GM18511 (cell line): ENCODE data around the gene FAM222B.
"Not testable (repeated sequence)": the region's sequence is repeated elsewhere in the genome, so short reads cannot be mapped to it uniquely, and the experiment has no call there.

Experiments used
- ATAC-seq: cut with Tn5 transposase; IDR thresholded peaks from one replicate; pipeline ENCODE4 v1.9.1; 2021; ENCODE audit warnings: mild to moderate bottlenecking, moderate library complexity; ENCODE audit not compliant: unreplicated experiment

The FAM222B gene

DNA sequence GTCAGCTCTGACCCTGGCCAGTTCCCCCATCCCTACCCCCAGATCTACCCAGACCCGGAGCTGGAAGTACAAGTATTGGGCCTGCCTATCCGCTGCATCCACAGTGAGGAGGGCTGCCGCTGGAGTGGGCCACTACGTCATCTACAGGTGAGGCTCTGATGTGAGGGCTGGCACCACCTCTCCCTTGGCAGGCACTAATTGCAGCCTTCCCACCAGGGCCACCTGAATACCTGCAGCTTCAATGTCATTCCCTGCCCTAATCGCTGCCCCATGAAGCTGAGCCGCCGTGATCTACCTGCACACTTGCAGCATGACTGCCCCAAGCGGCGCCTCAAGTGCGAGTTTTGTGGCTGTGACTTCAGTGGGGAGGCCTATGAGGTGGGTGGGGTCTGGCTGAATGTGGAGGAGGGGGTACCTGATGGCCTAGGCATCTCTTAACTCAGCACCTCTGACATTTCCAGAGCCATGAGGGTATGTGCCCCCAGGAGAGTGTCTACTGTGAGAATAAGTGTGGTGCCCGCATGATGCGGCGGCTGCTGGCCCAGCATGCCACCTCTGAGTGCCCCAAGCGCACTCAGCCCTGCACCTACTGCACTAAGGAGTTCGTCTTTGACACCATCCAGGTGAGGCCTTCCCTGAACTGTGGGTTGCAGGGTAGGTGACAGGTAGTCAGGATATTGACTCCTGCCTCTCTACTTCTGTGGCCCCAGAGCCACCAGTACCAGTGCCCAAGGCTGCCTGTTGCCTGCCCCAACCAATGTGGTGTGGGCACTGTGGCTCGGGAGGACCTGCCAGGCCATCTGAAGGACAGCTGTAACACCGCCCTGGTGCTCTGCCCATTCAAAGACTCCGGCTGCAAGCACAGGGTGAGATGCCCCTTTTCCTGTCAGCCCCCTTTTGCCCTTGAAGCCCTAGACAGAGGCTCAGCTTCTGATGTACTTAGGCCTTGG is 94.5 kb downstream of the FAM222B start:
- ATAC-seq = no peak

DNA sequence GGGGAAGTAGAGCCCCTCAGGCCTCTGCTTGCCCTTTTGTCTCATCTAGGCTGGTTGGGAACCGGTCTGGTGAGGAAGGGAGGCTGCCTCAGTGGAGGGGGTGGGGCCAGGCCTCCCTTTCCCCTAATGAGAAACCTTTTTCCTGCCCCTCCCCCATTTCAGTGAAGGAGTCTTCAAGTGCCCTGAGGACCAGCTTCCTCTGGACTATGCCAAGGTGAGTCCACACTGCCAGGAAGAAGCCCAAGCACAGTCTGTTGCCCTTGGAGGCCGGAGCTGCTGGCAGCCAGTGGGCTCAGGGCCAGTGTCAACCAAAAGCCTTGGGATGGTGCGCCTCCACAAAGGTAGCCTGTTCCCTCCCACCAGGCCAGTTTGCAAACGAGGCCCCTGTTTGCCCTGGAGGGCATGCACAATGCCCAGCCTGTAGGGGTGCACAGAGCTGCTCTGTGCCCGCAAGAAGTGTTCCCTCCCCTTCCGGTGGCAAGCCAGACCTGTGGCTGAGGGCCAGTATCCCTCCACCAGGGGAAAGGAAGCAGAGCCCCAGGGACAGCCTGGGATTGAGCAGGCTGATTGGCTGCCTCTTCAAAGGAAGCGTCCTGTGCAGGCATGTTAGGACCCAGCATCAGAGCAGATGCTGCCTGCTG is 95.4 kb downstream of the FAM222B start:
- no peak for ATAC-seq

DNA sequence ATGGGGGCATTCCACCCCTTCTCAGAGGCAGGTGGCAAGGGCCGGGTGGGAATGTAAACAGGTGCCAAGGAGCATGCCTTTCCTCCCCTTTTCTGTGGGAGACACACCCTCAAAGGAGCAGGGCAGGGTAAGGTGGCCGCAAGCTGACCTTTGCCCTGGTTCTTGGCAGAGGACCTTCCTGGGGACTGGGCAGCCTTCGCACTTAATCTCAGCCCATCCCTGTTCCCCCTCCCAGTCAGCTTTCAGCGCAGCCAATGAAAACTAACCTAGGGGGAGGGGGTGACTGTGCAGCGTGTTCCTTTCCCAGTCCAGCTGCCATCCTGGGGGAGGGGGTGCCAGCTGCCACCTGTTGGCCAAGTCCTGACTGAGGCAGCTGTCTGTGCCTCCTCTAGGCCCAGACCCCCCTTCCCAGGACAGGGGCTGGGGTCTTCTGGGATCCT is 96.0 kb downstream of the FAM222B start:
- ATAC-seq = no peak

DNA sequence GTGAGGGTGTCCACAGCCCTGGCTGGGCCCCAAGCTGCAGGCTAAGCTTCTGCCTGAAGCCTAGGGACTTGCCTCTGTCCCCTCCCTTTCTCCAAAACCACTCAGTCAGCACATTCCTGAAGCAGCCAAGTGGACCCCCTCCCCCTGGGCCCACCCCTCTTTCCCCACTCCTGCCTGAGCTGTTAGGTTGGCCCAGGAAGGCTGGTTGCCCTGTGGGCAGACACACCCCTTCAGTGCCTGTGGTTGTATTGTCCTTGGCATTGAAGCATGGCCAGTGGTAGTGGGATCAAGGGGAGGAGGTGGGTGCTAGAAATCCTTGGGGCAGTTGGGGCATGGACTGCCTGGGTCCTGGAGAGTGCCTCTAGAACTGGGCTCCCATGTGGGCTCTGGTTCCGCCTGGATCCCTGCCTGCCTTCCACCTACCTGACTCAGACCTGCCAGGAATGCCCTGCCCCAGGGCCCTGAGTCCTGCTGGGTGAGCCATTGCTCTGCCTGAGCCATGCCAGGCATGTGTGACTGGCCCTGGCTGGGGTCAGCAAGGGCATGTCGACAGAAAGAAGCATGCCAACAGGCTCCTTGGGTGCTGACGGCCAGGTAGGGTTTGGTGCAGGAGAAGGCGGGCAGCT is 96.7 kb downstream of the FAM222B start:
- ATAC-seq = no peak

DNA sequence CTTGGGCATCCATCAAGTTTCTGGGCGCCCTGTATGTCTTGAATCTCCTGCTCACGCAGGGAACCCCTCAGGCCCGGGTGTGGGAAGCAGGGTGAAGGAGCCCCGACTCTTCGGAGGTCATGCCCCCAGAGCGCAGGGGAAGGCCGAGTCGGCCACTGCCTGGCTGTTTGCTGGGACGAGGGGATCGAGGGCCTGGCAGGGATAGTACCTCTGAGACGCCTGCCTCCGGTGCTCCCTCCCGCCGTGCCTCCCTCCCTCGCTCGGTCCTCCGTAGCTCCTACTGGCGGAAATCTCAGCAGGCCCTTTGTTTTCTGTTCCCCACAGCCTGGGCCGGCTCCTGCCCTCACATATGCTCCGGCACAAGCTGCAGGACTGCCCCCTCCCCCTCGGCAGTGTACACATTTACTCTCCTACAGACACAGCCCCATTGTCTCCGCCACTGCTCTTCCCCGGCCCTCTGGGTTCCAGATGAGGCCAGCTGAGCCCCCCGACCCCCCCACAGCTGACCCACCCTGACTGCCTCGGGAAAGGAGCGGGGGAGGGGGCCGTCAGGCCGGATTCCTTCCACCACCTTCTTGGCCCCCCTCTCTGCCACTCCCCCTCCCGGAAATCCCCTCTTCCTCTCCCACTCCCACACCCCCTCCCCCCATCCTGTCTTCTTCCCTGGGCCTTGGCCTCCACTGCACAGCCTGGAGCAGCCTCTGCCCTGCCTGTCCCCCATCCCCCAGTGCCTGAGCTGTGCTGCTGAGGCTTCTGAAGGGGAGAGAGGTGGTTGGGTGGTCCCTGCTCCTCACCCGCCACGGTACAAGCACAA is 97.4 kb downstream of the FAM222B start:
- ATAC-seq = no peak

DNA sequence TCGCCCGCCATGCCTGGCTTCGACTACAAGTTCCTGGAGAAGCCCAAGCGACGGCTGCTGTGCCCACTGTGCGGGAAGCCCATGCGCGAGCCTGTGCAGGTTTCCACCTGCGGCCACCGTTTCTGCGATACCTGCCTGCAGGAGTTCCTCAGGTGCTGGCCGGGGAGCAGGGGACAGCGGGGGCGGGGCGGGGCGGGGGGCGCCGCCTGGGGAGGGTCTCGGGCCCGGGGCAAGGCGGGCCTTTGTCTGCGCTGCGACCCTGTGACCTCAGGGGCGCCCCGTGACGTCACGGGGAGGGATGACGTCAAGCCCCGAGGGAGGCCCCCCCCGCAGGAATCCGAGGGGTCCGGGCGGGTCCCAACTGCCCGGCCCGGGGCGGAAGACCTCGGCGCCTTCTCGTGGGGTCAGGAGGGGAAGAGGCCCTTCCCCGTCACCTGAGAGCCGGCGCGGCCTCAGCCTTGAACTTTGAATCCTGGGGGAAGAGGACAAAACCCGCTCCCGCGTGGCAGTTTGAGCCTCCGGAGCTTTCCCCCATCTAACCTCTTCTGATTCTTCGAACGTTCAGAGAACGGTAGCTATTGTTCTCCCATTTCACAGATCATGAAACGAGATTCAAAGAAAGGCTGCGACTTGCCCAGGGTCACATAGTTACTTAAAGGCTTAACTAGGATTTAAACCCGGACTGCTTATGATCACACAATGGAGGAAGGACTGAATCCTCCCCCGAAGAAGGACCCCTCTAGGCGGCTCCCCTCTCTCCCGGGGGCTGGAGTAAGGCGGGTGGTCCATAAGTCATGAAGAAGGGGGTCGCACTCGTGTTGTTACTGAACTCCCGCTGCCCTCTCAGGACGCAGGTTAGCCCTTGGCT is 98.3 kb downstream of the FAM222B start:
- peak; percentile 17 for ATAC-seq

DNA sequence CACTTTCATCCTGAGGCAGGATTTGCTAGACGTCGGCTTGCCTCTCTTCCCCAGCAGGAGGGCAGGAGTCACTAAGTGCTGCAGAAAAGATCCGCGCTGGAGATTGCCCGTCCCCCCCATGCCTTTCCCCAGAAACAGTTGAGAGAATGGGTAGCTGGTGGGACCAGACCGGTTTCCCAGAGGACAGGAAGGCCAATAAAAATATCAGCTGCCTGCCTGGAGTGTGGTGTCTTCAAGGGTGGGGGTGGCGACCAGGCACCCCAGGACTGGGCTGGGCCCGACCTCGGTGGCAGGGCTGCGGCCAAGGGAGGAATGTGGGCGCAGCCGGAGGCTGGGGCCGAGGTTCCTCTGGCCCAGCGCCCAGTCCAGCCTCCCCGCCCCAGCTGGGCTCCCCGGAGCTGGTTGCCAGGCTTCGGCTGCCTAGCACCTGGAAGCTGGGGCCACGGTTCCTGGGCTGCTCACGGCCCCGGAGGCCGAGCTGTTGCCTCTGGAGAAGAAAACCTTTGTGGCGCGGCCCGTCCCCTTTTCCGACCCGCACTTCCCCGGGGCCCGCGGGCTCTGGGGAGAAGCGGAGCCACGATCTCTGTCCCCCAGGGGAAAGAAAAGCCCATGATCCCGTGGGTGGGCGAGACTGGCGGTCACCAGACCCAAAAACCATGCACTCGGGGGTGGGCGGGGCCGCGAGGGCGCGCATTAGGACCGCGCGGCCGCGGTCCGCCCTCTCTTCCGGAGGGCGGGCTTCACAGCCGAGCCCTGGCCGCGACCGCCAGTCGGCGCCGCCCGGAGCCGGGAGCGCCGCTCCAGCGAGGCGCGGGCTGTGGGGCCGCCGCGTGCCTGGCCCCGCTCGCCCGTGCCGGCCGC is 99.1 kb downstream of the FAM222B start, which contains the start of gene TRAF4:
Gene TRAF4 (plus strand): TSS at position 769 of the 861 bp plus-strand sequence. CDS start 102 bp downstream, outside the sequence.
- ATAC-seq = peak; percentile 65

DNA sequence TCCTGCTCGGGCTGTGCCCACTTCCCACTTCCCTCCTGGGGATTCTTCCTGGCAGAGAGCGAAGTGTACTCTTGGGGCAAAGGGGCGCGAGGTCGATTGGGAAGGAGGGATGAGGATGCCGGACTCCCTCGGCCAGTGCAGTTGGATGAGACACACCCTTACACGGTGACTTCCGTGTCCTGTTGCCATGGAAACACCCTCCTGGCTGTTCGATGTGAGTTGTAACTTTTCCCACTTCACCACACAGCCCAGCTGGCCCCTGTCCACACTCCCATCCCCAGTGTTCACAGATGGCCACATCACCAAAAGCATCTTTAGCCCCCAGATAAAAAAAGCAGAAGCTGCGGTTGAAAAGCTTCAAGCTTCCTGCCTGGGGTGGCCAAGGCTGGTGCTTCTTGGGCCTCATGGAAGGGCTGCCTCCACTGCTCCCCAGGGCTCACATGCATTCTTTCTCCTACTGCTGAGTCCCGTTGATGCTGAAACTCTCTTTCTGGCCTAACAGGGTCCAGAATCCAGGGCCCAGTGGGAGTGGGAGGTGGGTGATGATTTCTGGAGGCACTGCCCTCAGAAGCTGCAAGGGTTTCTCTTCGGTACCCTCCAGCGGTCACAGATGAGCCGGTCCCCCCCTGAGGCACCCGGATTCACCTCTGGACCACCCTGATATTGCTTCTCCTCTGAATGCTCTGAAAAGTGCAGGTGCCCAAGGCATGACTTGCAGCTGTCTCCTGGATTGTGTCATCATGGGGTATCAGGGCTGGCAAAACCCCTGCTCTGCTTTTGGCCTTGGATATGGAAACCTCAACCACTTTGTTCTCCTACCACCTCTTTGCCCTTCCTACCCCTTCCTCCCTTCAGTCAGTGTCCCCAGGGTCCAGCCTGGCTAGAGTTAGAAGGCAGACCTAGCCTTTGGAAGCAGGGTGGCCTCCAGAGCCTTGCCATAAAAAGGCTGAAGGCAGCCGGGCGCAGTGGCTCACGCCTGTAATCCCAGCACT is 100.9 kb downstream of the FAM222B start:
- no peak for ATAC-seq

DNA sequence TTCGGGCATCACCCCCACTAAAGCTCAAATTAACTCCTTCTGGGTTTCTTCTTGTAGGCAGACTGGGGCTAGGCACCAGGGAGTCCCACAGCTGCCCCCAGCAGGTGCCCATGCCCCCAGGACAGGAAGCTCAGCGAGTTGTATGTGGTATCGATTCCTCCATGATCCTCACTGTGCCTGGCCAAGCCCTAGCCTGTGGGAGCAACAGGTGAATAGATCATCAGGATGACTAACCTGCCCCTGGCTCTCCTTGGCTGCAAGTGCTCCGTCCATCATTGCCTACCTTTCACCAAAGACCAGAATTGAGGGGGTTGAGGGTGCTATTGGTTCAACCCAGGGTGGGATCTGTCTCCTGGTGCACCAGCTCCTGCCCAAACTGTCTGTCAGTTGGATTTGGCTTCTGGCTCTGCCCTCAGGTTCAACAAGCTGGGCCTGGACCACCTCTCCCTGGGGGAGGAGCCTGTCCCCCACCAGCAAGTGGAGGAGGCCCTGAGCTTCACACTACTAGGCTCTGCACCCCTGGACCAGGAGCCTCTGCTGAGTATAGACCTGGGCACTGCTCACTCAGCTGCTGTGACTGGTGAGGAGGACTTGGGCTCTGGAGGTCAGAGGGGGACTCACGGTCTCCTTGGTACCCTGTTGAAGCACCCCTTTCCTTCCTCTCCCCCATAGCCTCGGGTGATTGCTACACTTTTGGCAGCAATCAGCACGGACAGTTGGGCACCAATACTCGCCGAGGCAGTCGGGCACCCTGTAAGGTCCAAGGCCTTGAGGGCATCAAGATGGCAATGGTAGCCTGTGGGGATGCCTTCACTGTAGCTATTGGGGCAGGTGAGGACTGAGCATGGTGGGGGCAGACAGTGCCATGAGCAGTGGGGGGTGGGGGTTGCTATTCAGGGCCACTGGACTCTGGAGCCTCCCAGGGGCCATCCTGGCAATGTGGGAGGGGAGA is 101.9 kb downstream of the FAM222B start:
- no peak for ATAC-seq

DNA sequence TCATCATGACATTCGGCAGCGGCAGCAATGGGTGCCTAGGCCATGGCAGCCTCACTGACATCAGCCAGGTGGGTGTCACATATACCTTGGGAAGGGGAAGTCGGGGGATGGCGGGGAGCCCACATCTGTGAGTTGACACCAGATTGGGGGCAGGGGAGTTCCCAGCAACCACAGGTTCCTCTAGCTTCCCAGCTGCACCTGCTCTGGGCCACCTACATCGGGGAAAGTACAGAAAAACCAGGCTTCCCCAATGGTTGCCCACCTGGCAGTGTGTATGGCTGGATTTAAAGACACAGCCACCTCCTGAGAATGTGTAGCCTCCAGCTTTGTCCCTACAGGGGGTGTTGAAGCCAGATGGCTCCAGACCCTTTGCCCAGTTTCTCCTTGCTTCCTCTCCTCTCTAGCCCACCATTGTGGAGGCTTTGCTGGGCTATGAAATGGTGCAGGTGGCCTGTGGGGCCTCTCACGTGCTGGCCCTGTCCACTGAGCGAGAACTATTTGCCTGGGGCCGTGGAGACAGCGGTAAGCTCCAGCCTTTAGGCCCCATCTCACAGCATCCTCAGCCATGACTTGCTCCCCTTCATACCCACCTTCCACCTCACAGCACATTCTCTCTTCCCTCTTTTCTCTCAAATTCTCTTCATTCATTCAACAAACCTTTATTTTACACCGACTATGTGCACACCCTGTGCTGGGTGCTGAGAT is 103.8 kb downstream of the FAM222B start:
- no peak for ATAC-seq

DNA sequence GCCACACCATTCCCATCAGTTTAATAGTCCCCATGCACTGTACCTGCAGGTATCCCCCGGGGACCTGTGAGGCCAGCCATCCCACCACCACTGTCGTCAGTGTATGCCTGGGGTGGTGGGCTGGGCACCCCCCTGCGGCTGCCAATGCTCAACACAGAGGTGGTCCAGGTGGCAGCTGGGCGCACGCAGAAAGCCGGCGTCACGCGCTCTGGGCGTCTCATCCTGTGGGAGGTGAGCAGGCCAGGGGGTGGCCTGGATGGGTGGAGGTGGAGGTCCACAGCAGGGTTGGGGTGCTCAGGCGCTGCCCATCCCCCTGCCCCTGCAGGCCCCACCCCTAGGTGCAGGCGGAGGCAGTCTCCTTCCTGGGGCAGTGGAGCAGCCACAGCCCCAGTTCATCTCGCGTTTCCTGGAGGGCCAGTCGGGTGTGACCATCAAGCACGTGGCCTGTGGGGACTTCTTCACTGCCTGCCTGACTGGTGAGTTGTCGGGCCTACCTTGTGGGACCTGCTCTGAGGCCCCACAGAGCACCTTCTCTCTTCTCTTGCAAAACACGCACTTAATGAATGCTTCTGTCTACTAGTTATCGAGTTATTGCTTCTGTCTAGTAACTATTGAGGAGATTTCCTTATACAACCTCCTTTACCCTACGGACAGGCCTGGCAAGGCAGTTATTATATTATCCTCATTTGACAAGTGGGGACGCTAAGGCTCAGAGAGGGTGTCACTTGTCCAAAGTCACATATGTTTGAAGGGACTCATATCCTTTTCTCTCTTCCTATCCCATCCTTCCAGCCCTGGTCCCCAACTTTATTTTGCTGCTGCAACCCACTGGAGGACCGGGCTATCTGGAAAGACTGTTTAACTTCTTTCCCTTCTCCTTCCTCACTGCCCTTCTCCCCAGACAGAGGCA is 104.6 kb downstream of the FAM222B start:
- peak; percentile 71 for ATAC-seq

DNA sequence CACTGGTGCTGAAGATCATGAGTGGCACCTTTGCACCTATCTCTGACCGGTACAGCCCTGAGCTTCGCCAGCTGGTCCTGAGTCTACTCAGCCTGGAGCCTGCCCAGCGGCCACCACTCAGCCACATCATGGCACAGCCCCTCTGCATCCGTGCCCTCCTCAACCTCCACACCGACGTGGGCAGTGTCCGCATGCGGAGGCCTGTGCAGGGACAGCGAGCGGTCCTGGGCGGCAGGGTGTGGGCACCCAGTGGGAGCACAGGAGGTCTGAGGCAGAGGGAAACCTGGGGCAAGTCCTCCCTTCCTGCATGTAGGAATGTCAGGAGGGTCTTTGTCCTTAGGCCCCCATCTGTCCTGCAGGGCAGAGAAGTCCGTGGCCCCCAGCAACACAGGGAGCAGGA is 105.3 kb downstream of the FAM222B start:
- ATAC-seq = no peak

DNA sequence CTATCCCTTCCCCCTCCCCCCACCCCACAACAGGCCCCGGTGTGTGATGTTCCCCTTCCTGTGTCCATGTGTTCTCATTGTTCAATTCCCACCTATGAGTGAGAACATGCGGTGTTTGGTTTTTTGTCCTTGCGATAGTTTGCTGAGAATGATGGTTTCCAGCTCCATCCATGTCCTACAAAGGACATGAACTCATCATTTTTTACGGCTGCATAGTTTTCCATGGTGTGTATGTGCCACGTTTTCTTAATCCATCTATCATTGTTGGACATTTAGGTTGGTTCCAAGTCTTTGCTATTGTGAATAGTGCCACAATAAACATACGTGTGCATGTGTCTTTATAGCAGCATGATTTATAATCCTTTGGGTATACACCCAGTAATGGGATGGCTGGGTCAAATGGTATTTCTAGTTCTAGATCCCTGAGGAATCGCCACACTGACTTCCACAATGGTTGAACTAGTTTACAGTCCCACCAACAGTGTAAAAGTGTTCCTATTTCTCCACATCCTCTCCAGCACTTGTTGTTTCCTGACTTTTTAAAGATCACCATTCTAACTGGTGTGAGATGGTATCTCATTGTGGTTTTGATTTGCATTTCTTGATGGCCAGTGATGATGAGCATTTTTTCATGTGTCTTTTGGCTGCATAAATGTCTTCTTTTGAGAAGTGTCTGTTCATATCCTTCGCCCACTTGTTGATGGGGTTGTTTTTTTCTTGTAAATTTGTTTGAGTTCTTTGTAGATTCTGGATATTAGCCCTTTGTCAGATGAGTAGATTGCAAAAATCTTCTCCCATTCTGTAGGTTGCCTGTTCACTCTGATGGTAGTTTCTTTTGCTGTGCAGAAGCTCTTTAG is 106.4 kb downstream of the FAM222B start:
- not testable (repeated sequence) for ATAC-seq

DNA sequence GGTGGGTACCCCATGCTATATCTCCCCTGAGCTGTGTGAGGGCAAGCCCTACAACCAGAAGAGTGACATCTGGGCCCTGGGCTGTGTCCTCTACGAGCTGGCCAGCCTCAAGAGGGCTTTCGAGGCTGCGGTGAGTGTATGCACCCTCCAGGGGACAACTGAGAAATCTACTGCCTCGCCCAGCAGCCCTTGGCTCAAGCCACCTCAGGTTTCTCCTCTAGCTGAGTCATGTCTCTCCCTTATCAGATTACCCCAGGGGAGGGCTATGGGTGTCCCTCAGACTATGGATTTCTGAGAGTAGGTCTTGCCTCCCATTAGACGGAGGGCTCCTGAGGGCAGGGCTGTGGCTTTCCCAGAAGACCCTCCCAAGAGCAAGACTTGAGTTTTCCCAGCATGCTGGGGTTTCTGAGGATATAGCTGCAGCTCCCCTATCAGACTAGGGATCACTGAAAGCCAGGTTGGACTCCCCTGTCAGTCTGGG is 107.3 kb downstream of the FAM222B start:
- ATAC-seq = no peak
